CD4-positive, alpha-beta T cell treated with Interleukin-15 for 1 hour (primary cell): ENCODE data around the gene TINCR.
"Not testable (repeated sequence)": the region's sequence is repeated elsewhere in the genome, so short reads cannot be mapped to it uniquely, and the experiment has no call there.

Experiments
- DNase-seq: peaks from one replicate; pipeline ENCODE4 v3.0.0-alpha.2; 2020

TINCR gene

GRCh38 chr19:5558101-5558621 lies 9.6 kb downstream of the TINCR start:
- no peak for DNase-seq

- no peak for DNase-seq
Observed at GRCh38 chr19:5557691-5558090, 10.1 kb downstream of the TINCR start.

- DNase-seq = no peak
Observed at GRCh38 chr19:5554828-5555227, 12.9 kb downstream of the TINCR start.

- no peak for DNase-seq
Observed at GRCh38 chr19:5553892-5554291, 13.9 kb downstream of the TINCR start.

GRCh38 chr19:5547881-5548280 lies 19.9 kb downstream of the TINCR start:
- DNase-seq = no peak

- no peak for DNase-seq
Observed at GRCh38 chr19:5545984-5546383, 21.8 kb downstream of the TINCR start.

GRCh38 chr19:5545051-5545450 lies 22.7 kb downstream of the TINCR start:
- DNase-seq = no peak

- DNase-seq = no peak
Observed at GRCh38 chr19:5542665-5543064, 25.1 kb downstream of the TINCR start.

- no peak for DNase-seq
Observed at GRCh38 chr19:5541456-5541855, 26.3 kb downstream of the TINCR start.

GRCh38 chr19:5540208-5540607 lies 27.5 kb downstream of the TINCR start:
- no peak for DNase-seq

- no peak for DNase-seq
Observed at GRCh38 chr19:5537870-5538269, 29.9 kb downstream of the TINCR start.

GRCh38 chr19:5536982-5537579 lies 30.7 kb downstream of the TINCR start:
- DNase-seq = not testable (repeated sequence)

GRCh38 chr19:5536337-5536894 lies 31.3 kb downstream of the TINCR start:
- DNase-seq = no peak

GRCh38 chr19:5534787-5535586 lies 32.8 kb downstream of the TINCR start:
- DNase-seq = no peak

GRCh38 chr19:5533257-5533656 lies 34.5 kb downstream of the TINCR start:
- no peak for DNase-seq

- DNase-seq = no peak
Observed at GRCh38 chr19:5530701-5531100, 37.1 kb downstream of the TINCR start.

- no peak for DNase-seq
Observed at GRCh38 chr19:5526691-5527090, 41.1 kb downstream of the TINCR start.

- no peak for DNase-seq
Observed at GRCh38 chr19:5524081-5524480, 43.7 kb downstream of the TINCR start.

- no peak for DNase-seq
Observed at GRCh38 chr19:5522106-5522505, 45.6 kb downstream of the TINCR start.

GRCh38 chr19:5520501-5520900 lies 47.3 kb downstream of the TINCR start:
- DNase-seq = no peak

- no peak for DNase-seq
Observed at GRCh38 chr19:5519076-5519475, 48.7 kb downstream of the TINCR start.

- DNase-seq = no peak
Observed at GRCh38 chr19:5515737-5516136, 52.0 kb downstream of the TINCR start.

- no peak for DNase-seq
Observed at GRCh38 chr19:5514001-5514400, 53.8 kb downstream of the TINCR start.

GRCh38 chr19:5512715-5513114 lies 55.0 kb downstream of the TINCR start:
- DNase-seq = no peak
